GM12878 (cell line): Measurements from ENCODE around the gene BRIX1. TPM values are rescaled to one million over a fixed set of nuclear protein-coding genes. Genes with fewer than 3 reads are reported as not detected.

Experiments used
- ATAC-seq: fragments of 200-7000 bp; cut with Tn5 transposase; 3 replicates; pipeline ENCODE4 v1.9.1; 2020; ENCODE audit warnings: mild to moderate bottlenecking, moderate library complexity
- BruUV-seq: library from RNA; stranded (reverse); fragments of 400-500 nt; replicated peaks from 2 replicates; lab custom pipeline; 2021; lab: Mats Ljungman, UMichigan
- CTCF ChIA-PET: fragments of 300-600 bp; sonication (Branson Sonifier 250); formaldehyde crosslinking; extraction: SDS; loops from one replicate; lab custom pipeline; 2021; ENCODE audit warnings: inconsistent platforms; lab: Yijun Ruan, JAX
- POLR2A ChIA-PET: fragments of 350-600 bp; formaldehyde crosslinking; extraction: SDS; loops from one replicate; lab custom pipeline; 2021; ENCODE audit warnings: inconsistent platforms; lab: Charles Lee
- RAD21 ChIA-PET: fragments of 300-600 bp; sonication (Branson Sonifier 250); formaldehyde crosslinking; loops from one replicate; lab custom pipeline; 2023; ENCODE audit warnings: antibody characterized with exemption; ENCODE audit not compliant: unreplicated experiment; lab: Charles Lee
- SMC1A ChIA-PET: fragments of 300-600 bp; sonication (Branson Sonifier 250); formaldehyde crosslinking; loops from one replicate; lab custom pipeline; 2023; ENCODE audit not compliant: unreplicated experiment, uncharacterized antibody; lab: Charles Lee
- DNase-seq: peaks from one replicate; pipeline ENCODE4 v3.0.0-alpha.2; 2011; ENCODE audit warnings: low read depth, low spot score
- FAIRE-seq: peaks from 3 replicates; lab custom pipeline; 2011; peaks lifted over from hg19 to GRCh38; lab: Jason Lieb, UNC
- H2AFZ ChIP-seq: 2 replicates; pipeline ENCODE4 v1.6.0; 2011; ENCODE audit warnings: low read depth, low read length, control low read depth; ENCODE audit not compliant: control insufficient read depth
- H3K27ac ChIP-seq: 2 replicates; pipeline ENCODE4 v1.5.1; 2011; ENCODE audit warnings: control low read depth; ENCODE audit not compliant: control insufficient read depth, insufficient read depth
- H3K27me3 ChIP-seq, 2 experiments: replicated peaks in 1 of 2; 2 replicates each; pipeline versions ENCODE4 v1.6.0 to v1.6.1; 2011; ENCODE audit warnings: low read length in 1 of 2; ENCODE audit not compliant: control insufficient read depth in 2 of 2, insufficient read depth in 2 of 2
- H3K36me3 ChIP-seq, 2 experiments: 2 replicates each; pipeline ENCODE4 v1.5.1; 2011; ENCODE audit warnings: low read length in 1 of 2; ENCODE audit not compliant: control insufficient read depth in 2 of 2, insufficient read depth in 2 of 2
- H3K4me1 ChIP-seq: 2 replicates; pipeline ENCODE4 v1.6.1; 2011; ENCODE audit warnings: mild to moderate bottlenecking, low read length, moderate library complexity, mixed read lengths; ENCODE audit not compliant: control insufficient read depth, insufficient read depth
- H3K4me2 ChIP-seq: 2 replicates; pipeline ENCODE4 v1.6.0; 2011; ENCODE audit warnings: control low read depth; ENCODE audit not compliant: control insufficient read depth, insufficient read depth
- H3K4me3 ChIP-seq: fragments of 200-600 bp; sonication (generic); 2 replicates; pipeline ENCODE4 v1.5.1; 2016
- H3K79me2 ChIP-seq: 2 replicates; pipeline ENCODE4 v1.6.0; 2011; ENCODE audit warnings: low read length; ENCODE audit not compliant: control insufficient read depth, insufficient read depth
- H3K9ac ChIP-seq: 2 replicates; pipeline ENCODE4 v1.8.0; 2011; ENCODE audit warnings: low read length, control low read depth, mixed read lengths; ENCODE audit not compliant: control insufficient read depth, insufficient read depth
- H3K9me3 ChIP-seq: replicated peaks from 3 replicates; pipeline ENCODE4 v1.5.1; 2011; ENCODE audit warnings: mild to moderate bottlenecking, low read length; ENCODE audit not compliant: control insufficient read depth, insufficient read depth
- H4K20me1 ChIP-seq: 2 replicates; pipeline ENCODE4 v1.6.0; 2011; ENCODE audit not compliant: control insufficient read depth, insufficient read depth
- BHLHE40 ChIP-seq, 2 experiments: fragments of 450-650 bp in 1 of 2; IDR thresholded peaks; 2 replicates each; pipeline ENCODE4 v1.6.1; 2011 to 2017; ENCODE audit warnings: low read depth in 2 of 2, borderline replicate concordance in 1 of 2, improper control_type of control experiment in 1 of 2, low read length in 1 of 2, mild to moderate bottlenecking in 1 of 2
- FOXK2 ChIP-seq: fragments of 450-650 bp; IDR thresholded peaks from 2 replicates; pipeline ENCODE4 v1.6.1; 2017; ENCODE audit warnings: mild to moderate bottlenecking, moderate library complexity
- HDGF ChIP-seq: fragments of 450-650 bp; IDR thresholded peaks from 2 replicates; pipeline ENCODE4 v1.6.1; 2016; ENCODE audit warnings: antibody characterized with exemption
- NBN ChIP-seq: fragments of 450-650 bp; IDR thresholded peaks from 2 replicates; pipeline ENCODE4 v1.6.1; 2016
- NFXL1 ChIP-seq: fragments of 450-650 bp; IDR thresholded peaks from 2 replicates; pipeline ENCODE4 v1.6.1; 2017; ENCODE audit warnings: antibody characterized with exemption, mild to moderate bottlenecking, borderline replicate concordance
- RAD21 ChIP-seq: IDR thresholded peaks from 2 replicates; pipeline ENCODE4 v1.6.1; 2011; ENCODE audit warnings: mild to moderate bottlenecking, low read depth, low read length, moderate library complexity; ENCODE audit not compliant: insufficient read depth
- RAD51 ChIP-seq: fragments of 450-650 bp; IDR thresholded peaks from 2 replicates; pipeline ENCODE4 v1.6.1; 2016; ENCODE audit warnings: moderate library complexity, mild to moderate bottlenecking, inconsistent platforms
- RELA ChIP-seq: fragments of 450-650 bp; IDR thresholded peaks from 2 replicates; pipeline ENCODE4 v1.8.0; 2014; ENCODE audit warnings: borderline replicate concordance; ENCODE audit not compliant: partially characterized antibody
- RFX5 ChIP-seq: IDR thresholded peaks from 2 replicates; pipeline ENCODE4 v1.6.1; 2011; ENCODE audit warnings: low read depth, low read length, improper control_type of control experiment
- SUPT20H ChIP-seq: IDR thresholded peaks from 2 replicates; pipeline ENCODE4 v1.6.1; 2011; ENCODE audit warnings: low read depth, mild to moderate bottlenecking, low read length, moderate library complexity, borderline replicate concordance; ENCODE audit not compliant: control insufficient read depth
- YY1 ChIP-seq: IDR thresholded peaks from 2 replicates; pipeline ENCODE4 v1.6.1; 2011; ENCODE audit warnings: low read depth, mild to moderate bottlenecking, low read length
- ZBED1 ChIP-seq: IDR thresholded peaks from 2 replicates; pipeline ENCODE4 v1.6.1; 2016; ENCODE audit warnings: borderline replicate concordance
- ZNF24 ChIP-seq: fragments of 450-650 bp; IDR thresholded peaks from 2 replicates; pipeline ENCODE4 v1.6.1; 2017; ENCODE audit warnings: antibody characterized with exemption, mild to moderate bottlenecking
- ZSCAN29 ChIP-seq: fragments of 450-650 bp; IDR thresholded peaks from 2 replicates; pipeline ENCODE4 v1.6.1; 2017; ENCODE audit warnings: mild to moderate bottlenecking, moderate library complexity
- ZZZ3 ChIP-seq: IDR thresholded peaks from 2 replicates; pipeline ENCODE4 v1.6.1; 2011; ENCODE audit warnings: low read depth; ENCODE audit not compliant: control insufficient read depth, insufficient read length
- WGBS: methylation state at CpG from one replicate; pipeline ENCODE4 v1.1.6; 2016; ENCODE audit warnings: low lambda C conversion rate; ENCODE audit not compliant: insufficient replicate concordance, insufficient coverage; ENCODE audit errors: missing lambda C conversion rate; 5-methylcytosine and 5-hydroxymethylcytosine counted together
- in situ Hi-C: fragments of 300-500 bp; cut with MboI; formaldehyde crosslinking; loops from 9 replicates; pipeline ENCODE4 v1.14.3; 2018; ENCODE audit warnings: mixed read lengths
- intact Hi-C: fragments of 100-400 bp; cut with micrococcal nuclease; formaldehyde crosslinking; loops from one replicate; pipeline ENCODE4 v1.14.2; 2022; ENCODE audit not compliant: unreplicated experiment
- polyA plus RNA-seq, 11 experiments: library from polyadenylated mRNA; depleted of rRNA in 4 of 11; unstranded in 6 of 11; stranded (reverse) in 5 of 11; fragments of >200 nt; fragmentation: Nextera tagmentation in 4 of 11; fragmentation: Illumina TruSeq in 1 of 11; extraction: Ambion mirVana in 4 of 11; extraction: Trizol in 1 of 11; gene quantifications; 1 replicate in 1 of 11; 2 replicates in 10 of 11; pipeline versions ENCODE4 v1.2.1 to v1.2.3, GENCODE V29; 2011 to 2016; ENCODE audit warnings: inconsistent platforms in 2 of 11, missing spikeins in 2 of 11, low read depth in 1 of 11
- total RNA-seq, 4 experiments: library from RNA; depleted of rRNA in 3 of 4; stranded (reverse); fragments of >200 nt in 3 of 4; fragmentation: Illumina TruSeq in 1 of 4; extraction: Trizol in 1 of 4; gene quantifications; 2 replicates each; pipeline versions ENCODE4 v1.2.1 to v1.2.3, GENCODE V29; 2013 to 2021
- TF ChIP-seq, protein P1 (sequence below): IDR thresholded peaks from 2 replicates; pipeline ENCODE4 v1.6.1; 2011; ENCODE audit warnings: low read depth, mild to moderate bottlenecking, low read length, moderate library complexity, borderline replicate concordance; ENCODE audit errors: extremely low read depth
- TF ChIP-seq, protein P2 (sequence below): IDR thresholded peaks from 2 replicates; pipeline ENCODE4 v1.6.1; 2011; ENCODE audit warnings: mild to moderate bottlenecking, low read depth, low read length, moderate library complexity; ENCODE audit not compliant: insufficient replicate concordance
- TF ChIP-seq, protein P3 (sequence below): fragments of 150-350 bp; IDR thresholded peaks from 2 replicates; pipeline ENCODE4 v1.6.1; 2014; ENCODE audit warnings: mild to moderate bottlenecking, low read depth, low read length

The BRIX1 gene
- total and polyA plus RNA-seq, 10 of the 15 experiments (the other 5 are each of a cell fraction or from before 2014, with no cell fraction given): 48.3 to 119 (median 78.9) TPM

DNA sequence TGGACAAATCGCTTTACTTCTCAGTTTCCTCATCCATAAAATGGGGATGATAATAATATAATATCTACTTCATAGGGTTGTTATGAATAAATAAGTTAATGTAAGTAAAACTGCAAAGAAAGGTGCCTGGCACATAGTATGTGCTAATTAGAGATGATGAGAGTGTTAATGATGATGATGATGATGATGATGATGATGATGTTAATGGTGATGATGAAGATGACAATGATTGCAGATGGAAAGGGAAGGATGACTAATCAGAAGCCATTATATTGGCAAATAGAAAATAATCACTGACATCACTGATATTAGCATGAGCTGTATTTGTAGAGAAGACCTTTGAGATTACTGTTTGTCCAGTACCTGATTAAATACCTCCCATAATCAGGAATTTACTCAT is 20.8 kb upstream of the BRIX1 start (continued):
- TF ChIP-seq SUPT20H (no peak), ZZZ3 (no peak), ZNF24 (no peak), BHLHE40 (IDR thresholded peaks at IDR 0.05; ENCODE audit: borderline replicate concordance in 1 of 2, low read depth in 2 of 2, low read length in 1 of 2) (no peak), FOXK2 (no peak)
- TF ChIP-seq, all 136 proteins: peak for 0

DNA sequence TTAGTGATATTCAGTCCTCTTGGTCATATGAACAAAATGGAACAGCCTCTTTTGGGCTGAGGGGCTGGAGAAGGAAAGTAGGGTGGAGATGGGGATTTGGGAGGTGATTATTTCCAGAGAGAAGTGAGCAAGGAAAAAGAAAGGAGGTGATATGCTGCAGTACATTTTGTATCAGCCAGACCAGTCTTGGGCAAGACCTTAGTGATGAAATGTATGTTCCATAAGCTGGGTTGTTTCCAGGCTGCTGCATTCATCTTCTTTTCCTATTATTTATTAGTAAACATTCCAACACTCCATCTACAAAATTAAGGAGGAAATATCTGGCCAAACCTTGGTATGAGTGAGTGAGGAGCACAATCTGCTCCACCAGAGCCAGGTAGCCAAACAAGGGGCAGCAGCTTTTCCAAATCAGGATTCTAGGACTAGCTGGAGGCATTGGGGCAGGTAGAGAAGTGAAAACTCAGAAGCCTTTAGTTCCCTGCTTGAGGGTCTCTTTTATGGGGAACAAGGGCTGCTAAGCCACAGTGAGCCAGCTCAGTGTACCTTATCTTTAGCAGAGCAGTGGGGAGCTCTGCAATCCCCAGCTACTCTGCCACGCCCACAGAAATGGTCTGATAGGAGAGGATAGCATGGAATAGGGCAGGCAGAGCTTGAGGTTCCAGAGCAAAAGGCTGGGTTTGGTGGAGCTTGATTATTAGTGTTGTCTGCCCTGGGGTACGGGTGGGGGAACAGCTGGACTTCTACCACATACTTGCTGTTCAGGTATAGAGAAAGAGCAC is 19.7 kb upstream of the BRIX1 start:
- no peaks in the 10 kb centered on the region for H3K9me3 ChIP-seq
- in situ Hi-C loops (no loop called here), intact Hi-C loops (no loop called here)
- no peaks in the 10 kb centered on the region for H3K27me3 ChIP-seq
- WGBS: 89% methylated on average over 2 of the region's 2 CpGs
- H4K20me1 ChIP-seq: no peaks in the 10 kb centered on the region
- H3K36me3 ChIP-seq: no peaks in the 10 kb centered on the region
- DNase-seq (no peak), ATAC-seq (no peak), FAIRE-seq (no peak)
- BruUV-seq: no TSS peak
- ChIA-PET POLR2A (no interaction called here), RAD21 (interaction anchor here (1.2 to 1.9 kb wide), 3 partner anchors 373 to 703 kb away, joined by 3 to 8 read pairs (median 6); no protein-coding TSS in a partner anchor), SMC1A (interaction anchor here (1.0 to 1.7 kb wide), 3 partner anchors 21 to 420 kb away, joined by 3 to 7 read pairs (median 3); no protein-coding TSS in a partner anchor), CTCF (interaction anchor here (0.5 to 5.7 kb wide), 12 partner anchors 9 to 420 kb away, joined by 3 to 44 read pairs (median 4); no protein-coding TSS in a partner anchor)
- H2AFZ ChIP-seq: no peak overlapping the region
- H3K79me2 ChIP-seq: no peaks in the 10 kb centered on the region
- no peak overlapping the region for H3K27ac ChIP-seq
- H3K4me2 ChIP-seq: no peak overlapping the region
- no peaks in the 10 kb centered on the region for H3K4me1 ChIP-seq
- H3K4me3 ChIP-seq: no peak overlapping the region
- H3K9ac ChIP-seq: no peak overlapping the region
- TF ChIP-seq YY1 (no peak), RAD21 (no peak), FOXK2 (no peak), RFX5 (no peak), RELA (no peak), RAD51 (no peak), HDGF (no peak), ZSCAN29 (no peak), NBN (no peak), NFXL1 (no peak), ZBED1 (no peak)
- TF ChIP-seq, protein P1, sequence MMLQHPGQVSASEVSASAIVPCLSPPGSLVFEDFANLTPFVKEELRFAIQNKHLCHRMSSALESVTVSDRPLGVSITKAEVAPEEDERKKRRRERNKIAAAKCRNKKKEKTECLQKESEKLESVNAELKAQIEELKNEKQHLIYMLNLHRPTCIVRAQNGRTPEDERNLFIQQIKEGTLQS: no peak
- TF ChIP-seq, protein P2, sequence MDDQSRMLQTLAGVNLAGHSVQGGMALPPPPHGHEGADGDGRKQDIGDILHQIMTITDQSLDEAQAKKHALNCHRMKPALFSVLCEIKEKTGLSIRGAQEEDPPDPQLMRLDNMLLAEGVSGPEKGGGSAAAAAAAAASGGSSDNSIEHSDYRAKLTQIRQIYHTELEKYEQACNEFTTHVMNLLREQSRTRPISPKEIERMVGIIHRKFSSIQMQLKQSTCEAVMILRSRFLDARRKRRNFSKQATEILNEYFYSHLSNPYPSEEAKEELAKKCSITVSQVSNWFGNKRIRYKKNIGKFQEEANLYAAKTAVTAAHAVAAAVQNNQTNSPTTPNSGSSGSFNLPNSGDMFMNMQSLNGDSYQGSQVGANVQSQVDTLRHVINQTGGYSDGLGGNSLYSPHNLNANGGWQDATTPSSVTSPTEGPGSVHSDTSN: no peak
- TF ChIP-seq, protein P3, sequence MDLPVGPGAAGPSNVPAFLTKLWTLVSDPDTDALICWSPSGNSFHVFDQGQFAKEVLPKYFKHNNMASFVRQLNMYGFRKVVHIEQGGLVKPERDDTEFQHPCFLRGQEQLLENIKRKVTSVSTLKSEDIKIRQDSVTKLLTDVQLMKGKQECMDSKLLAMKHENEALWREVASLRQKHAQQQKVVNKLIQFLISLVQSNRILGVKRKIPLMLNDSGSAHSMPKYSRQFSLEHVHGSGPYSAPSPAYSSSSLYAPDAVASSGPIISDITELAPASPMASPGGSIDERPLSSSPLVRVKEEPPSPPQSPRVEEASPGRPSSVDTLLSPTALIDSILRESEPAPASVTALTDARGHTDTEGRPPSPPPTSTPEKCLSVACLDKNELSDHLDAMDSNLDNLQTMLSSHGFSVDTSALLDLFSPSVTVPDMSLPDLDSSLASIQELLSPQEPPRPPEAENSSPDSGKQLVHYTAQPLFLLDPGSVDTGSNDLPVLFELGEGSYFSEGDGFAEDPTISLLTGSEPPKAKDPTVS: no peak
